Transverse colon (tissue), 4 donors: ENCODE data around the gene AGO4. TPM values are rescaled to one million over a fixed set of nuclear protein-coding genes. Genes with fewer than 3 reads are reported as not detected.
A peak's percentile ranks its signal among the peaks of the same experiment; 100 is the strongest.
"Not testable (repeated sequence)": the region's sequence is repeated elsewhere in the genome, so short reads cannot be mapped to it uniquely, and the experiment has no call there.

Experiments used
- DNase-seq: peaks from one replicate; pipeline ENCODE4 v3.0.0-alpha.2; 2019
- H3K27ac ChIP-seq, 4 donors: fragments of 200-600 bp; sonication (generic); 2 replicates each; pipeline ENCODE4 v1.5.1; 2016 to 2018; ENCODE audit warnings: inconsistent platforms in 4 of 4
- H3K27me3 ChIP-seq: fragments of 200-600 bp; sonication (generic); 2 replicates; pipeline ENCODE4 v1.5.1; 2017; ENCODE audit warnings: inconsistent platforms
- H3K36me3 ChIP-seq, 4 donors: fragments of 200-600 bp; sonication (generic); 2 replicates each; pipeline ENCODE4 v1.5.1; 2017 to 2019; ENCODE audit warnings: inconsistent platforms in 4 of 4
- H3K4me1 ChIP-seq, 4 donors: fragments of 200-600 bp; sonication (generic); 2 replicates each; pipeline ENCODE4 v1.5.1; 2017 to 2020; ENCODE audit warnings: inconsistent platforms in 4 of 4
- H3K4me3 ChIP-seq, 4 donors: fragments of 200-600 bp; sonication (generic); 1 replicate in 1 of 4; 2 replicates in 3 of 4; pipeline versions ENCODE4 v1.5.1 to v1.6.1; 2017 to 2019; ENCODE audit warnings: inconsistent platforms in 4 of 4
- H3K9me3 ChIP-seq, 2 donors: fragments of 200-600 bp; sonication (generic); 2 replicates each; pipeline ENCODE4 v1.5.1; 2017 to 2019; ENCODE audit warnings: inconsistent platforms in 2 of 2
- CTCF ChIP-seq, 5 experiments: fragments of 200-600 bp in 3 of 5; fragments of 450-650 bp in 2 of 5; sonication (generic) in 3 of 5; IDR thresholded peaks; 1 replicate in 2 of 5; 2 replicates in 3 of 5; pipeline ENCODE4 v1.5.1; 2016 to 2017; ENCODE audit warnings: antibody characterized with exemption in 5 of 5, inconsistent platforms in 3 of 5, mild to moderate bottlenecking in 2 of 5, moderate library complexity in 1 of 5
- EP300 ChIP-seq: sonication (generic); formaldehyde crosslinking; IDR thresholded peaks from one replicate; pipeline ENCODE4 v1.6.1; 2017; ENCODE audit warnings: antibody characterized with exemption, low read depth
- POLR2A ChIP-seq: fragments of 450-650 bp; IDR thresholded peaks from one replicate; pipeline ENCODE4 v1.6.1; 2016; ENCODE audit warnings: antibody characterized with exemption, mild to moderate bottlenecking, moderate library complexity
- POLR2AphosphoS5 ChIP-seq, 3 donors: sonication (generic); formaldehyde crosslinking; IDR thresholded peaks; one replicate each; pipeline ENCODE4 v1.6.1; 2016; ENCODE audit warnings: antibody characterized with exemption in 3 of 3
- WGBS, 2 donors: methylation state at CpG; one replicate each; pipeline ENCODE4 v1.1.5; 2018; ENCODE audit warnings: low coverage in 1 of 2; 5-methylcytosine and 5-hydroxymethylcytosine counted together
- in situ Hi-C, 4 donors: fragments of 200-750 bp; cut with MboI; loops; one replicate each; pipeline versions ENCODE4 v1.15.0 to v1.15.1; 2017; ENCODE audit warnings: low sequenced_read_pairs in 3 of 4, low pct_ligation_motif_present in 1 of 4, low pct_unique_long_range_greater_than_20kb in 1 of 4
- intact Hi-C: fragments of 100-400 bp; cut with DNase I; formaldehyde crosslinking; loops from one replicate; pipeline ENCODE4 v1.15.1; 2023; ENCODE audit warnings: low total_unique reads
- total RNA-seq, 4 donors: library from RNA; depleted of rRNA; stranded (reverse); fragments of >200 nt; gene quantifications; one replicate each; pipeline ENCODE4 v1.1.0, GENCODE V29; 2016

The AGO4 gene
- total RNA-seq, 4 donors from 2014 or later = 6.4 to 21.3 (median 16.8) TPM

GRCh38 chr1:35768350-35769187 is 39.2 kb upstream of the AGO4 start:
- intact Hi-C loops (no loop called here), in situ Hi-C loops (loop anchor here in 1 of 4 donors (25.0 kb wide), 1 partner anchor 306 kb away; no protein-coding TSS in a partner anchor)
- TF ChIP-seq CTCF (IDR thresholded peaks at IDR 0.05) (no peak), POLR2AphosphoS5 (IDR thresholded peaks at IDR 0.05) (no peak), EP300 (no peak)
- Histone ChIP-seq H3K9me3 (no peaks in the 10 kb centered on the region), H3K27me3 (no peaks in the 10 kb centered on the region), H3K27ac (peak overlapping the region; percentile 82 to 91 (median 87)), H3K4me1 (peaks cover 0 to 6% (median 1%) of the 10 kb centered on the region in 4 donors), H3K36me3 (no peaks in the 10 kb centered on the region), H3K4me3 (peak overlapping the region in 3 of 4 donors; percentile 59 to 99 (median 91))
- 9 to 30% methylated on average over 8 to 19 of the region's 19 CpGs for WGBS, 2 donors
- DNase-seq = no peak

- DNase-seq = peak; percentile 89
- 0% methylated on average over 4 to 15 of the region's 58 CpGs for WGBS, 2 donors
- Histone ChIP-seq H3K36me3 (no peaks in the 10 kb centered on the region), H3K27ac (peak overlapping the region; percentile 82 to 91 (median 87)), H3K27me3 (no peaks in the 10 kb centered on the region), H3K9me3 (no peaks in the 10 kb centered on the region), H3K4me1 (peaks cover 0 to 6% (median 1%) of the 10 kb centered on the region in 4 donors), H3K4me3 (peak overlapping the region; percentile 59 to 99 (median 84))
- intact Hi-C loops = no loop called here
- in situ Hi-C loops = loop anchor here in 1 of 4 donors (25.0 kb wide), 1 partner anchor 307 kb away; no protein-coding TSS in a partner anchor
- TF ChIP-seq CTCF (IDR thresholded peaks at IDR 0.05) (no peak), POLR2AphosphoS5 (IDR thresholded peaks at IDR 0.05) (peak; percentile 67 to 89 (median 74)), POLR2A (peak; percentile 69)
Observed at GRCh38 chr1:35769188-35769758, 38.5 kb upstream of the AGO4 start.

GRCh38 chr1:35773711-35774110 is 34.1 kb upstream of the AGO4 start:
- Histone ChIP-seq H3K36me3 (no peaks in the 10 kb centered on the region), H3K4me1 (peaks cover 0 to under 1% (median 0%) of the 10 kb centered on the region in 4 donors), H3K9me3 (no peaks in the 10 kb centered on the region), H3K27ac (no peak overlapping the region), H3K4me3 (no peak overlapping the region), H3K27me3 (no peaks in the 10 kb centered on the region)
- in situ Hi-C loops (loop anchor here in 2 of 4 donors (10.0 to 25.0 kb wide), 2 partner anchors 209 to 311 kb away; no protein-coding TSS in a partner anchor), intact Hi-C loops (no loop called here)
- DNase-seq = no peak
- TF ChIP-seq POLR2AphosphoS5 (IDR thresholded peaks at IDR 0.05) (no peak), EP300 (no peak), POLR2A (no peak), CTCF (IDR thresholded peaks at IDR 0.05) (no peak)

- DNase-seq, H3K36me3 ChIP-seq, H3K9me3 ChIP-seq, H3K4me3 ChIP-seq, H3K4me1 ChIP-seq, H3K27ac ChIP-seq, H3K27me3 ChIP-seq: not testable (repeated sequence)
- 88 to 95% methylated on average over 5 to 6 of the region's 6 CpGs for WGBS, 2 donors
- in situ Hi-C loops = loop anchor here in 2 of 4 donors (10.0 kb wide), 1 partner anchor 211 kb away; no protein-coding TSS in a partner anchor
- intact Hi-C loops = loop anchor here (2.0 kb wide), 1 partner anchor 207 kb away; no protein-coding TSS in a partner anchor
Observed at GRCh38 chr1:35776172-35776571, 31.6 kb upstream of the AGO4 start.
